H9 (cell line): Measurements from ENCODE around the gene SHMT2. TPM values are rescaled to one million over a fixed set of nuclear protein-coding genes. Genes with fewer than 3 reads are reported as not detected.

ENCODE experiments used
- DNase-seq: peaks from one replicate; pipeline ENCODE4 v3.0.0-alpha.2; 2017
- H2AFZ ChIP-seq: one replicate; pipeline ENCODE4 v1.6.1; 2013; ENCODE audit warnings: mild to moderate bottlenecking, low read length, control low read depth, moderate library complexity
- H2AK5ac ChIP-seq: 2 replicates; pipeline ENCODE4 v1.6.1; 2013; ENCODE audit warnings: low read length, control low read depth, mixed read lengths; ENCODE audit not compliant: insufficient read length
- H2BK120ac ChIP-seq: one replicate; pipeline ENCODE4 v1.6.1; 2013; ENCODE audit warnings: low read depth, mild to moderate bottlenecking, low read length, control low read depth, inconsistent platforms; ENCODE audit not compliant: poor library complexity, severe bottlenecking
- H2BK12ac ChIP-seq: 2 replicates; pipeline ENCODE4 v1.6.1; 2013; ENCODE audit warnings: low read length, control low read depth, mixed read lengths, low read depth; ENCODE audit not compliant: insufficient read length
- H2BK15ac ChIP-seq: 2 replicates; pipeline ENCODE4 v1.6.1; 2013; ENCODE audit warnings: low read depth, low read length, control low read depth
- H2BK20ac ChIP-seq: one replicate; pipeline ENCODE4 v1.6.1; 2013; ENCODE audit warnings: low read depth, mild to moderate bottlenecking, low read length, control low read depth, inconsistent platforms; ENCODE audit not compliant: poor library complexity, severe bottlenecking
- H2BK5ac ChIP-seq: 2 replicates; pipeline ENCODE4 v1.6.1; 2013; ENCODE audit warnings: low read length, control low read depth, mixed read lengths; ENCODE audit not compliant: insufficient read length
- H3K14ac ChIP-seq: 2 replicates; pipeline ENCODE4 v1.6.1; 2013; ENCODE audit warnings: low read length, control low read depth; ENCODE audit not compliant: insufficient read depth
- H3K18ac ChIP-seq: 2 replicates; pipeline ENCODE4 v1.6.1; 2013; ENCODE audit warnings: low read depth, mild to moderate bottlenecking, mixed read lengths, low read length, control low read depth; ENCODE audit not compliant: insufficient read length
- H3K23ac ChIP-seq: 2 replicates; pipeline ENCODE4 v1.6.1; 2013; ENCODE audit warnings: low read length, control low read depth, mixed read lengths, low read depth; ENCODE audit not compliant: insufficient read length
- H3K23me2 ChIP-seq: 2 replicates; pipeline ENCODE4 v1.6.1; 2013; ENCODE audit warnings: low read depth, mild to moderate bottlenecking, mixed read lengths, low read length, control low read depth; ENCODE audit not compliant: insufficient read length, poor library complexity, severe bottlenecking
- H3K27ac ChIP-seq: 2 replicates; pipeline ENCODE4 v1.5.1; 2013; ENCODE audit warnings: low read length, control low read depth, mixed read lengths, low read depth; ENCODE audit not compliant: insufficient read length
- H3K27me3 ChIP-seq: 2 replicates; pipeline ENCODE4 v1.6.1; 2013; ENCODE audit warnings: low read length, control low read depth, inconsistent platforms; ENCODE audit not compliant: insufficient read depth
- H3K4ac ChIP-seq: 2 replicates; pipeline ENCODE4 v1.6.1; 2013; ENCODE audit warnings: low read depth, mild to moderate bottlenecking, control low read depth, inconsistent platforms, low read length, moderate library complexity
- H3K4me1 ChIP-seq: 2 replicates; pipeline ENCODE4 v1.6.1; 2013; ENCODE audit warnings: low read length, control low read depth, inconsistent platforms; ENCODE audit not compliant: insufficient read depth
- H3K4me2 ChIP-seq: 2 replicates; pipeline ENCODE4 v1.6.1; 2013; ENCODE audit warnings: low read length, control low read depth, mixed read lengths; ENCODE audit not compliant: insufficient read length, insufficient read depth
- H3K56ac ChIP-seq: 2 replicates; pipeline ENCODE4 v1.6.1; 2013; ENCODE audit warnings: low read depth, mild to moderate bottlenecking, mixed read lengths, low read length, control low read depth; ENCODE audit not compliant: insufficient read length
- H3K79me1 ChIP-seq: 2 replicates; pipeline ENCODE4 v1.6.1; 2013; ENCODE audit warnings: low read depth, mild to moderate bottlenecking, moderate library complexity, low read length, control low read depth, inconsistent platforms; ENCODE audit not compliant: insufficient read depth, poor library complexity, severe bottlenecking
- H3K79me2 ChIP-seq: 2 replicates; pipeline ENCODE4 v1.6.1; 2013; ENCODE audit warnings: low read length, control low read depth, inconsistent platforms; ENCODE audit not compliant: insufficient read depth
- H3K9ac ChIP-seq: 2 replicates; pipeline ENCODE4 v1.6.1; 2013; ENCODE audit warnings: low read length, control low read depth, mixed read lengths; ENCODE audit not compliant: insufficient read length; ENCODE audit errors: extremely low read depth
- H3K9me3 ChIP-seq: one replicate; pipeline ENCODE4 v1.6.1; 2013; ENCODE audit warnings: low read depth, low read length, inconsistent platforms; ENCODE audit not compliant: control insufficient read depth
- H3T11ph ChIP-seq: one replicate; pipeline ENCODE4 v1.6.1; 2013; ENCODE audit warnings: mild to moderate bottlenecking, low read length, control low read depth, inconsistent platforms
- H4K20me1 ChIP-seq: one replicate; pipeline ENCODE4 v1.6.1; 2013; ENCODE audit not compliant: control insufficient read depth, insufficient read length, insufficient read depth
- H4K5ac ChIP-seq: 2 replicates; pipeline ENCODE4 v1.6.1; 2013; ENCODE audit warnings: low read depth, mild to moderate bottlenecking, mixed read lengths, low read length, control low read depth; ENCODE audit not compliant: insufficient read length
- H4K8ac ChIP-seq: replicated peaks from 2 replicates; pipeline ENCODE4 v1.6.1; 2013; ENCODE audit warnings: low read length, control low read depth, mixed read lengths, low read depth; ENCODE audit not compliant: insufficient read length
- H4K91ac ChIP-seq: 2 replicates; pipeline ENCODE4 v1.6.1; 2013; ENCODE audit warnings: low read depth, mild to moderate bottlenecking, moderate library complexity, mixed read lengths, low read length, control low read depth; ENCODE audit not compliant: insufficient read length
- H3K27ac Mint-ChIP-seq, 3 experiments: 2 replicates in 2 of 3; 3 replicates in 1 of 3; pipeline ENCODE4 v1.8.0; 2020 to 2021; ENCODE audit warnings: mixed read lengths in 3 of 3, mild to moderate bottlenecking in 1 of 3, moderate library complexity in 1 of 3
- H3K27me3 Mint-ChIP-seq: 2 replicates; pipeline ENCODE4 v1.8.0; 2021; ENCODE audit warnings: low read depth, mild to moderate bottlenecking, moderate library complexity, mixed read lengths
- H3K36me3 Mint-ChIP-seq, 3 experiments: 2 replicates in 2 of 3; 3 replicates in 1 of 3; pipeline ENCODE4 v1.8.0; 2020 to 2021; ENCODE audit warnings: low read depth in 3 of 3, mixed read lengths in 3 of 3; ENCODE audit not compliant: insufficient read depth in 1 of 3
- H3K4me1 Mint-ChIP-seq, 2 experiments: 2 replicates each; pipeline ENCODE4 v1.8.0; 2020; ENCODE audit warnings: mixed read lengths in 2 of 2
- H3K4me3 Mint-ChIP-seq, 2 experiments: 2 replicates in 1 of 2; 3 replicates in 1 of 2; pipeline ENCODE4 v1.8.0; 2020 to 2021; ENCODE audit warnings: mild to moderate bottlenecking in 2 of 2, mixed read lengths in 2 of 2, moderate library complexity in 1 of 2
- H3K9me3 Mint-ChIP-seq, 2 experiments: 2 replicates in 1 of 2; 3 replicates in 1 of 2; pipeline ENCODE4 v1.8.0; 2020; ENCODE audit warnings: mild to moderate bottlenecking in 2 of 2, mixed read lengths in 2 of 2, moderate library complexity in 1 of 2
- WGBS: extraction: QIAGEN DNeasy Blood & Tissue Kit; methylation state at CpG from one replicate; pipeline ENCODE4 v1.1.7; 2013; ENCODE audit warnings: missing lambda C conversion rate, low lambda C conversion rate, mixed read lengths; ENCODE audit not compliant: insufficient read length; ENCODE audit errors: extremely low coverage; 5-methylcytosine and 5-hydroxymethylcytosine counted together
- total RNA-seq: library from RNA; stranded (reverse); gene quantifications from 2 replicates; pipeline ENCODE4 v1.2.1, GENCODE V29; 2021
- TF ChIP-seq, protein P1 (sequence below): fragments of 200-600 bp; sonication (generic); conservative IDR thresholded peaks from 3 replicates; pipeline ENCODE4 v1.8.0; 2021; ENCODE audit warnings: antibody characterized with exemption, mild to moderate bottlenecking

SHMT2 gene
- total RNA-seq, 1 experiment from 2014 or later: 260 TPM

DNA sequence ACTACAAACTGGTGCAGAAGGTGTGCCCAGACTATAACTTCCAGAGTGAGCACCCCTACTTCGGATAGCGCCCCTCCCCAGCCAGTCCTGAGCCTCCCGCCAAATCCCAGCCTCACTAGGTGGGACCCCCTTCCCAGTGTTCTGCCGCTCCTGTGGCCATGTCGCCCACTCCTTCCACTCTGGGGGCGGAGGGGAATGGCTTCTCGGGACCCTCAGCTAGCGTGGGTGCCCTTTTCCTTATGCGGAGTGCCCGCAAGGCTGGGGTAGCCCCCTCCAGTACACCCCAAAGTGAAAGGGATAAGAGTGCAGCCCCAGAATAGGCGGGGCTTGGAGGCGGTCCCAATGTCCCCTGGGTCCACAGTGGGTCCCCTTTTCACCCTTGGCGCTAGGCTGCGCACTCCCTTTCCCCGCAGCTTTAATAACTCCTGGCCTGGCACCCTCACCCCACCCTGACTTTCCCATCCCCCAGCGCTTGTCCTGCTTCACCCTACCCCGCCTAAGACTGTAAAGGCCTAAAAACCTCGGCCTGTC lies 3.8 kb upstream of the SHMT2 start:
- peaks cover 59 to 71% of the 10 kb centered on the region in 2 experiments for H3K4me1 Mint-ChIP-seq
- Histone ChIP-seq H3K27me3 (peaks cover 43% of the 10 kb centered on the region), H4K20me1 (no peaks in the 10 kb centered on the region)

More for the DNA sequence above, 3.8 kb upstream of the SHMT2 start:
- H3K27ac ChIP-seq: no peak overlapping the region
- TF ChIP-seq, protein P1, sequence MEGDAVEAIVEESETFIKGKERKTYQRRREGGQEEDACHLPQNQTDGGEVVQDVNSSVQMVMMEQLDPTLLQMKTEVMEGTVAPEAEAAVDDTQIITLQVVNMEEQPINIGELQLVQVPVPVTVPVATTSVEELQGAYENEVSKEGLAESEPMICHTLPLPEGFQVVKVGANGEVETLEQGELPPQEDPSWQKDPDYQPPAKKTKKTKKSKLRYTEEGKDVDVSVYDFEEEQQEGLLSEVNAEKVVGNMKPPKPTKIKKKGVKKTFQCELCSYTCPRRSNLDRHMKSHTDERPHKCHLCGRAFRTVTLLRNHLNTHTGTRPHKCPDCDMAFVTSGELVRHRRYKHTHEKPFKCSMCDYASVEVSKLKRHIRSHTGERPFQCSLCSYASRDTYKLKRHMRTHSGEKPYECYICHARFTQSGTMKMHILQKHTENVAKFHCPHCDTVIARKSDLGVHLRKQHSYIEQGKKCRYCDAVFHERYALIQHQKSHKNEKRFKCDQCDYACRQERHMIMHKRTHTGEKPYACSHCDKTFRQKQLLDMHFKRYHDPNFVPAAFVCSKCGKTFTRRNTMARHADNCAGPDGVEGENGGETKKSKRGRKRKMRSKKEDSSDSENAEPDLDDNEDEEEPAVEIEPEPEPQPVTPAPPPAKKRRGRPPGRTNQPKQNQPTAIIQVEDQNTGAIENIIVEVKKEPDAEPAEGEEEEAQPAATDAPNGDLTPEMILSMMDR: no peak
- no peak overlapping the region for H4K8ac ChIP-seq
- no peak overlapping the region; the same call in 1 of the 2 replicates for H3K14ac ChIP-seq
- no peak overlapping the region for H2AFZ ChIP-seq
- H3K23me2 ChIP-seq: peaks cover 30% of the 10 kb centered on the region
- H3K36me3 Mint-ChIP-seq: peaks cover 6 to 11% (median 7%) of the 10 kb centered on the region in 3 experiments
- peak overlapping the region; percentile 77 for H3K4me2 ChIP-seq
- peaks cover 74% of the 10 kb centered on the region for H3K27me3 Mint-ChIP-seq
- H3K79me1 ChIP-seq: no peaks in the 10 kb centered on the region
- no peak overlapping the region for H3K23ac ChIP-seq
- no peak overlapping the region for H3K18ac ChIP-seq
- DNase-seq: no peak
- no peak overlapping the region for H3K9ac ChIP-seq
- H3K4ac ChIP-seq: no peak overlapping the region
- no peak overlapping the region for H3K56ac ChIP-seq
- H2BK15ac ChIP-seq: no peak overlapping the region
- H3K4me1 ChIP-seq: no peaks in the 10 kb centered on the region; the same call in 1 of the 2 replicates
- H2BK5ac ChIP-seq: no peak overlapping the region
- no peak overlapping the region for H4K5ac ChIP-seq
- WGBS: no CpG with 5 or more reads among the region's 18 CpGs
- no peak overlapping the region for H3T11ph ChIP-seq
- H2AK5ac ChIP-seq: no peak overlapping the region
- H3K4me3 Mint-ChIP-seq: peak overlapping the region; percentile 10 to 87; a peak in 3 of 5 replicates
- H4K91ac ChIP-seq: no peak overlapping the region
- no peak overlapping the region for H2BK120ac ChIP-seq
- no peaks in the 10 kb centered on the region; a peak in 2 of 5 replicates for H3K9me3 Mint-ChIP-seq
- H3K27ac Mint-ChIP-seq: no peak overlapping the region
- no peak overlapping the region for H2BK20ac ChIP-seq
- peaks cover 5% of the 10 kb centered on the region; the same call in 1 of the 2 replicates for H3K79me2 ChIP-seq
- H3K9me3 ChIP-seq: no peaks in the 10 kb centered on the region
- H2BK12ac ChIP-seq: no peak overlapping the region
